Stimulated activated naive CD8-positive, alpha-beta T cell treated with anti-CD3 and anti-CD28 coated beads, Interleukin-15, amount 100 ng/mL, for 72 hours (primary cell): Measurements from ENCODE around the gene NUP214.
"Not testable (repeated sequence)": the region's sequence is repeated elsewhere in the genome, so short reads cannot be mapped to it uniquely, and the experiment has no call there.

ENCODE experiments used
- ATAC-seq: fragments of 150-1000 bp; cut with Tn5 transposase; 2 replicates; pipeline ENCODE4 v1.10.0; 2021; ENCODE audit warnings: mild to moderate bottlenecking, moderate library complexity
- DNase-seq, 2 donors: peaks; one replicate each; pipeline ENCODE4 v3.0.0; 2021 to 2022
- H3K27ac Mint-ChIP-seq, 2 donors: one replicate each; pipeline ENCODE4 v1.8.0; 2022; ENCODE audit warnings: mild to moderate bottlenecking in 2 of 2, mixed read lengths in 2 of 2, moderate library complexity in 2 of 2
- H3K27me3 Mint-ChIP-seq: one replicate; pipeline ENCODE4 v1.8.0; 2022; ENCODE audit warnings: mixed read lengths
- H3K4me1 Mint-ChIP-seq: one replicate; pipeline ENCODE4 v1.8.0; 2022; ENCODE audit warnings: mild to moderate bottlenecking, mixed read lengths
- H3K4me3 Mint-ChIP-seq, 2 donors: one replicate each; pipeline ENCODE4 v1.8.0; 2022; ENCODE audit warnings: mild to moderate bottlenecking in 2 of 2, mixed read lengths in 2 of 2, moderate library complexity in 1 of 2
- H3K9me3 Mint-ChIP-seq, 2 donors: one replicate each; pipeline ENCODE4 v1.8.0; 2022; ENCODE audit warnings: mixed read lengths in 2 of 2

The NUP214 gene

DNA sequence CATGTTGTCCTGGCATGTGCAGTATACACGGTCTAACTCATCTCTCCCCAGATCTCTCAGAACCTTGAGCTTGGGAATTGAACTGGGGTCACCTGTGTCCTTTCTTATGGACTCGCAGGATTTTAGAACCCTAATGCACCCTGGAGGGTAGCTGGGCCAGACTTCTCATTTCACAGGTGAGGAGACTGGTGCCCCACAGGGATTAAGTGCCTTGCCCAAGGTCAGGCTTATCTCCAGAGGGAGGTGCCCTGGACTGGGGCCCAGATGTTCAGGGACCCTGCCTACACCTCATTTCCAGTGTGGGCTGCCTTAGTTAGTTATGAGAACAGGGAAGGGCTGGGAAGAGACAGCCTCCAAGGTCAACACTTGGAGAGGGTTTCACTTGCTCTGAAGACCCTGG lies 4.0 kb upstream of the NUP214 start:
- peaks cover 21% of the 10 kb centered on the region for H3K27me3 Mint-ChIP-seq
- DNase-seq: no peak
- H3K4me3 Mint-ChIP-seq: no peak overlapping the region
- no peak for ATAC-seq
- H3K4me1 Mint-ChIP-seq: peaks cover 5% of the 10 kb centered on the region
- no peaks in the 10 kb centered on the region for H3K9me3 Mint-ChIP-seq
- peak overlapping the region in 1 of 2 donors; percentile 4 for H3K27ac Mint-ChIP-seq

- H3K9me3 Mint-ChIP-seq: no peaks in the 10 kb centered on the region
- DNase-seq: no peak
- no peak overlapping the region for H3K27ac Mint-ChIP-seq
- H3K4me3 Mint-ChIP-seq: no peak overlapping the region
- ATAC-seq: no peak
- H3K27me3 Mint-ChIP-seq: peaks cover 14% of the 10 kb centered on the region
- H3K4me1 Mint-ChIP-seq: peaks cover 10% of the 10 kb centered on the region
These were observed 3.2 kb upstream of the NUP214 start for GRCh38 chr9:131122158-131122557.

DNA sequence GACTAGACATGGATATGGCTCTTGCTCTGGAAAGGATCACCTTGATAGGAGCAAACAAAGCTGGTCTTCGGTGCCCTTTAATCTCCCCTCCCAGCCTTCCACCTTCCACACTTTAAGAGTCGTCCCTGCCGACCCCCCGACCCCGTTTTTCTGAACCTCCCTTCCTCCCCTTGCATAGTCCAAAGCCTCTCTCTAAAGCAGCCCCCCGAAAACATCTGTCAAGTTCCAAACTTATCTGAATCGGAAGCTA lies 423 bp upstream of the NUP214 start:
- DNase-seq (no peak), ATAC-seq (peak; percentile 27)
- peak overlapping the region; percentile 92 to 98 for H3K27ac Mint-ChIP-seq
- no peaks in the 10 kb centered on the region for H3K9me3 Mint-ChIP-seq
- H3K4me1 Mint-ChIP-seq: peaks cover 21% of the 10 kb centered on the region
- H3K4me3 Mint-ChIP-seq: peak overlapping the region; percentile 85 to 98
- H3K27me3 Mint-ChIP-seq: no peaks in the 10 kb centered on the region

DNA sequence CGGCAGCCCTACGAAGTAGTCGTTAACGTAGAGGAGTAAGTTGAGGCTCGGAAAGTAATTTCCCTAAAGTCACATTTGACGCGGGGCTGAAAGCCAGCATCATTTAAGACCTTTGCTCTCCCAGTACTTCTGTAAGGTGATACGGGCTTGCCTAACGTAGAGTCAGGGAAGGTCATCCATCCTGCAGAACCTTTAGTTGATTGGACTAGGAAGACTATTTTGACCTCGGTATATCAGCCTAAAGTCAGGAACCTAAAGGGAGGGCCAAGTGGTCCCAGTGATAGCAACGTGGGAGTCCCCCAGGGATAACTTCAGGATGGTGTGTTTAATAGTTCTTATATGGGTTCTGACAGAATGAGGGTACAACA lies 657 bp downstream of the NUP214 start:
- ATAC-seq (no peak), DNase-seq (no peak)
- Mint-ChIP-seq H3K9me3 (no peaks in the 10 kb centered on the region), H3K4me3 (peak overlapping the region; percentile 85 to 98), H3K4me1 (peaks cover 21% of the 10 kb centered on the region), H3K27ac (peak overlapping the region; percentile 92 to 98), H3K27me3 (no peaks in the 10 kb centered on the region)

GRCh38 chr9:131129183-131129582 lies 3.8 kb downstream of the NUP214 start:
- Mint-ChIP-seq H3K4me3 (no peak overlapping the region), H3K9me3 (no peaks in the 10 kb centered on the region), H3K27me3 (no peaks in the 10 kb centered on the region), H3K4me1 (peaks cover 21% of the 10 kb centered on the region), H3K27ac (peak overlapping the region in 1 of 2 donors; percentile 48)
- ATAC-seq (no peak), DNase-seq (no peak)

- Mint-ChIP-seq H3K9me3 (no peaks in the 10 kb centered on the region), H3K4me1 (peaks cover 2% of the 10 kb centered on the region), H3K27me3 (no peaks in the 10 kb centered on the region), H3K27ac (peak overlapping the region in 1 of 2 donors; percentile 19), H3K4me3 (no peak overlapping the region)
- no peak for DNase-seq
- no peak for ATAC-seq
These were observed 13.3 kb downstream of the NUP214 start for GRCh38 chr9:131138676-131139075.

DNA sequence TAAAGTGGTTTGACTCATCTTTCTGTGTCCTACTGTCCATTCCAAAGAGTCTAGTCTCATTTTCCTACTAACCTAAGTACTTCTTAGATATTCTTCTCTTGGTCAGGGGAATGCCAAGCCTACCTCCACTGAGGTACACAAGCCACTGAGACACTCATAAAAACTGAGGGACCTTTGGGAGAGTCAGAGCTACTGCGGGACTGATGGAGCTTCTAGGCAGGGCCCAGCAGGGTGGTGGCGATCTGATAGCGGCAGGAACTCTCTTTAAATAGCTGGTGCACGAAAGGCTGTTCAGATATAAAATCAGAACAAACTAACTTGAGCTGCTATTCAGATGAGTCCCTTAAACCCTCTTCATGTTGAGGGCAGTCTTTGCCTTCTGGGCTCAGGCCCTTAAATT lies 14.7 kb downstream of the NUP214 start:
- Mint-ChIP-seq H3K4me1 (peaks cover 11% of the 10 kb centered on the region), H3K27ac (no peak overlapping the region), H3K9me3 (no peaks in the 10 kb centered on the region), H3K27me3 (no peaks in the 10 kb centered on the region), H3K4me3 (no peak overlapping the region)
- ATAC-seq (no peak), DNase-seq (no peak)

- no peaks in the 10 kb centered on the region for H3K27me3 Mint-ChIP-seq
- H3K4me3 Mint-ChIP-seq: no peak overlapping the region
- H3K4me1 Mint-ChIP-seq: peaks cover 11% of the 10 kb centered on the region
- H3K27ac Mint-ChIP-seq: no peak overlapping the region
- no peaks in the 10 kb centered on the region for H3K9me3 Mint-ChIP-seq
- DNase-seq (no peak), ATAC-seq (no peak)
These were observed 15.2 kb downstream of the NUP214 start for GRCh38 chr9:131140550-131140949.

DNA sequence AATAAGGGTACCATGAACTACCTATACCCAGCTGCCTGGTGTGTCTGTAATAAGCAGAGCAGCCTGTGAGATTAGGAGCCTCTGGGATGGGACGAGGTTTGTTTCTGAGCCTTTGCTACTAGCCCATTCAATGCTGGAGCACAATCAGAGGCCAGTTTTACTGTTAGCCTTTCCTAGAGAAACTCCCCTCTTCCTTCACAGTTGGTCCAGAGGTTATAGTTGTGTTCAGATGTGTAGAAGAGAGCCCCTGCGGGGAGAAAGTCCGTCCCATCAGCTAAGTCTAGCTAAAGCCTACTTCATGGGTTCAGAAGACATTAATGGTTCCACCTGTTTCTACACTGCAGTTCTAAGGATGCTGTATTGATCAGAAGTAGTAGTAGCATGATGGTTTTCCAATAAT lies 16.8 kb downstream of the NUP214 start:
- H3K27ac Mint-ChIP-seq: no peak overlapping the region
- no peak overlapping the region for H3K4me3 Mint-ChIP-seq
- DNase-seq (no peak), ATAC-seq (no peak)
- no peaks in the 10 kb centered on the region for H3K9me3 Mint-ChIP-seq
- no peaks in the 10 kb centered on the region for H3K27me3 Mint-ChIP-seq
- H3K4me1 Mint-ChIP-seq: peaks cover 11% of the 10 kb centered on the region

- no peaks in the 10 kb centered on the region for H3K9me3 Mint-ChIP-seq
- peaks cover 15% of the 10 kb centered on the region for H3K4me1 Mint-ChIP-seq
- DNase-seq (no peak), ATAC-seq (no peak)
- no peak overlapping the region for H3K4me3 Mint-ChIP-seq
- H3K27ac Mint-ChIP-seq: peak overlapping the region; percentile 56 to 73
- H3K27me3 Mint-ChIP-seq: no peaks in the 10 kb centered on the region
These were observed 18.8 kb downstream of the NUP214 start for GRCh38 chr9:131144201-131144600.

DNA sequence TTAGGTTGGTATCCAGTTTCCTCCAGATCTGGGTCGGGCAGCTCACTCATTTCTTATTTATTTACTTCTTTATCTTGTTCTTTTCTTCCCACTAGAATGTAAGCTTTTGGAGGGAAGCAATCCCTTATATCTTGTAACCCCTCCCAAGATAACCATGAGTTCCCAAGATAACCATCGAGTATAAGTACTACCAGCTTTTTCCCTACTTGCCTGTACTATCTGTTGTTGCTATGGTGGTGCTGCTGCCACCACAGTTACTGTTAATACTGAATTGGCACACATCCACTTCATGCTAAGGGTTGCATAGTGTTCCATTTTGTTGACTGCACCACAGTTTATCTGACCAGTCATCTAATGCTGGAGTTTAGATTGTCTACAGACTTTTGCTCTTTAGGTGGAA lies 19.9 kb downstream of the NUP214 start:
- H3K9me3 Mint-ChIP-seq: no peaks in the 10 kb centered on the region
- H3K4me3 Mint-ChIP-seq: no peak overlapping the region
- no peaks in the 10 kb centered on the region for H3K27me3 Mint-ChIP-seq
- H3K27ac Mint-ChIP-seq: peak overlapping the region in 1 of 2 donors; percentile 35
- DNase-seq (no peak), ATAC-seq (no peak)
- peaks cover 23% of the 10 kb centered on the region for H3K4me1 Mint-ChIP-seq

DNA sequence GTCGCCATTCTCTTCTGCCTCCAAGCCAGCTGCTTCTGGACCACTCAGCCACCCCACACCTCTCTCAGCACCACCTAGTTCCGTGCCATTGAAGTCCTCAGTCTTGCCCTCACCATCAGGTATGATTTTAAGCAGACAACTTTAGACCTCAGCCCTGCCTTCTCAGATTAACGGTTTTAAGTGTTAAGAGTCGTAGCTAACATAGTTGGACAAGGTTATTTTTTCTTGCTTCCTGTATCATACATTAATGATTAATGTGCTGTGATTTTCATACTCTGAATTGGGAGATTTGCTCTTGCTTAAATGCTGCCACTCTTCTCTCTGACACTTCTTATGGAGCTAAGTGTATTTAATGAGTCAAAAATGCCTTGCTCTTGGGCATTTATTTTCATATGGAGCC lies 20.8 kb downstream of the NUP214 start:
- no peak for ATAC-seq
- Mint-ChIP-seq H3K4me3 (no peak overlapping the region), H3K27me3 (no peaks in the 10 kb centered on the region), H3K9me3 (no peaks in the 10 kb centered on the region), H3K4me1 (peaks cover 23% of the 10 kb centered on the region), H3K27ac (peak overlapping the region; percentile 7 to 37)
- no peak for DNase-seq

- Mint-ChIP-seq H3K4me1 (peaks cover 27% of the 10 kb centered on the region), H3K27me3 (no peaks in the 10 kb centered on the region), H3K9me3 (no peaks in the 10 kb centered on the region), H3K4me3 (no peak overlapping the region), H3K27ac (no peak overlapping the region)
- DNase-seq: no peak
- no peak for ATAC-seq
These were observed 22.9 kb downstream of the NUP214 start for GRCh38 chr9:131148276-131148675.

- peak overlapping the region; percentile 6 to 72 for H3K27ac Mint-ChIP-seq
- DNase-seq (no peak), ATAC-seq (no peak)
- no peak overlapping the region for H3K4me3 Mint-ChIP-seq
- no peaks in the 10 kb centered on the region for H3K27me3 Mint-ChIP-seq
- peaks cover 25% of the 10 kb centered on the region for H3K4me1 Mint-ChIP-seq
- H3K9me3 Mint-ChIP-seq: no peaks in the 10 kb centered on the region
These were observed 23.7 kb downstream of the NUP214 start for GRCh38 chr9:131148966-131149687.

GRCh38 chr9:131149688-131150053 lies 24.3 kb downstream of the NUP214 start:
- peaks cover 25% of the 10 kb centered on the region for H3K4me1 Mint-ChIP-seq

DNA sequence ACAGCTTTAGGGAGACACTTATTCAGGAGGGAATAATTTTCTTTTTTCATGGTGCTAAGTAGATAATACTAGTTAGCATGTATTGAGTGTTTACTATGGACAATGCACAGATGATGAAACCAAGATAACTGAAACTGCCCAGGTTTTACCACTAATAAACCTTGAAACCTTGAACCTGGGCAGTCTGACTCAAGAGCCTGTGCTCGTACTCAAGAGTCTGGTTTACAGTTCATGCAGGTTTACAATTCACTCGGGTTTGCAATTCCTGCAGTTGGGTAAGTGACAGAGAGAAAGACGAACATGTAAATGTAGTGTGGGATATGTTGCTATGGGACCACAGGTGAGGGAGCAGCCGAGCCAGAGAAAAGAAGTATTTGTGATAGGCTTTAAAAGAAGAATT lies 28.2 kb downstream of the NUP214 start:
- Mint-ChIP-seq H3K4me1 (peaks cover 27% of the 10 kb centered on the region), H3K27me3 (no peaks in the 10 kb centered on the region), H3K27ac (peak overlapping the region in 1 of 2 donors; percentile 57), H3K4me3 (no peak overlapping the region), H3K9me3 (no peaks in the 10 kb centered on the region)
- no peak for DNase-seq
- ATAC-seq: no peak

More at GRCh38 chr9:131149688-131150053, 24.3 kb downstream of the NUP214 start:
- DNase-seq (no peak), ATAC-seq (no peak)
- H3K9me3 Mint-ChIP-seq: no peaks in the 10 kb centered on the region
- H3K27me3 Mint-ChIP-seq: no peaks in the 10 kb centered on the region
- peak overlapping the region; percentile 6 to 72 for H3K27ac Mint-ChIP-seq
- no peak overlapping the region for H3K4me3 Mint-ChIP-seq

DNA sequence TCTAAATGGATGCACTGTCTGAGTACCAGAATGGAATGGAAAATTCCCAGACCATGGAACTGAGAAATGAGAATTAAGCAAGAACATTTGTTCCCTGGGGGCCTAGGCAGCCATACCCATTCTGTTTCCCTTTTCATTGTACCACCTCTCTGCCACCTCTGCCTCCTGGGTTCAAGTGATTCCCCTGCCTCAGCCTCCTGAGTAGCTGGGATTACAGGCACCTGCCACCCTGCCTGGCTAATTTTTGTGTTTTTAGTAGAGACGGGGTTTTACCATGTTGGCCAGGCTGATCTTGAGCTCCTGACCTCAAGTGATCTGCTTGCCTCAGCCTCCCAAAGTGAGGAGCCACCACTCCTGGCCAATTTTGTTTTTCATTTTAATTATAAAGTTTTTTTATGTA lies 33.3 kb downstream of the NUP214 start:
- H3K4me1 Mint-ChIP-seq, ATAC-seq, H3K9me3 Mint-ChIP-seq, DNase-seq, H3K27me3 Mint-ChIP-seq, H3K4me3 Mint-ChIP-seq, H3K27ac Mint-ChIP-seq: not testable (repeated sequence)
